ENCODE results near the gene GUCY2D.
"Not testable (repeated sequence)": the region's sequence is repeated elsewhere in the genome, so short reads cannot be mapped to it uniquely, and the experiment has no call there.

GUCY2D gene

GRCh38 chr17:8001976-8002720 lies at the start of gene GUCY2D:
TSS of gene GUCY2D (plus strand) at chr17:8002615. CDS start at chr17:8003048, 433 bp downstream.
- no peak for DNase-seq (ENCODE audit: low read depth, low spot score)

GRCh38 chr17:7953266-7953665 lies 49.1 kb upstream of the GUCY2D start:
- DNase-seq (ENCODE audit: low read depth, low spot score), result not testable (repeated sequence)

DNA sequence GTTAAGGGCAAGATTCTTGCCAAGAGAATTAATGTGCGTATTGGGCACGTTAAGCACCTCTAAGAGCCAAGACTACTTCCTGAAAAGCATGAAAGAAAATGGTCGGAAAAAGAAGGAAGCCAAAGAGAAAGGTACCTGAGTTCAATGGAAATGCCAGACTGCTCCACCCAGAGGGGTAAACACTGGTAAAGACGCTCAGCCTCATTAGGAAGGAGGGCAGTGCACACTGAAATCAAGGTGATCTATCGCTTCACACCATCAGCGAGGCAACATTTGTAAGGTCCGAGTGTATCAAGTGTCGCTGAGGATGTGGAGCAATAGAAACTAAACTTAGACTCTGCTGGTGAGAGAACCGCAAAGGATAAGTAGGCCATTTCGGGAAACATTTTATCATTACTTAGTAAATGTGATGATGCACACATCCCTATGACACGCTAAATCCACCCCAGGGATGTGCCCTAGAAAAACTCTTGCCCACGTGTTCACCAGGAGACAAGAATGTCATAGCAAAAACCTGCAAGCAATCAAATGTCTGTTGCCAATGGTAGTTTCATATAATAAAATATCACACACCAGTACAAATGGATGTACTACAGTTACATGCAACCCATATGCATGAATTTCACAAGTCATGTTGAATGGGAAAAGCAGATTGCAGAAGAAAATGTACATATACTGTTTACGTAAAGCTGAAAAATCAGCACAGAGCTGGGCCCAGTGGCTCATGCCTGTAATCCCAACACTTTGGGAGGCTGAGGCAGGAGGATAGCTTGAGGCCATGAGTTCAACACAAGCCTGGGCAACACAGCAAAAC lies 46.8 kb upstream of the GUCY2D start:
- DNase-seq (ENCODE audit: low read depth, low spot score), result no peak

- DNase-seq (ENCODE audit: low read depth, low spot score), result no peak
Observed at GRCh38 chr17:7956228-7956965, 46.0 kb upstream of the GUCY2D start.

DNA sequence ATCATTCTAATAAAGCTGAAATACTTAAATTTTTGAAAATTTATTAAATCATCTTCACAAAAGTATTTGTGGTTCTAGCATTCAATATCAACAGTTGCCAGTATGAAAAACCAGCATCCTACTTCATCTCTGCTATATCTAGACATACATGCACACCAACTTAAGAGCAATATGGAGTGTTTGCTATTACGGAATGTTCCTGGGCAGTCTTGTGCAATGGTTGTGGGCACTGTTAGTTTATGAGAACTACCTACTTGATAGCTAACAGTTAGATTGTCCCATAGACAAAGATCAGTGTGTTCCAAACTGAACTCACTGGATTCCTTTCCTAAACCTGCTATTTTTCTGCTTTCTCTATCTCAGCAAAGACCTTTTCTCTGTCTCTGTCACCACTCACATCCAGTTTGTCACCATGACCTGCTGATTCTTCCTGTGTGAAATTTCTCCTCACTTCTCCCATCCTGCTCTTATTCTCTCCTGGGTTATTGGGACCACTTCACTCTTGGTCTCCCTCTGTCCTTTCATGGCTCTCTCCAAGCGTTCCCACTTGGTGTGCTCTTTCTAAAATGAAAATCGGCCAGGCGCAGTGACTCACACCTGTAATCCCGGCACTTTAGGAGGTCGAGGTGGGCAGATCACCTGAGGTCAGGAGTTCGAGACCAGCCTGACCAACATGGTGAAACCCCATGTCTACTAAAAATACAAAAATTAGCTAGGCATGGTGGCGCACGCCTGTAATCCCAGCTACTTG lies 42.7 kb upstream of the GUCY2D start:
- DNase-seq (ENCODE audit: low read depth, low spot score), result no peak

- no peak for DNase-seq (ENCODE audit: low read depth, low spot score)
Observed at GRCh38 chr17:7961421-7961820, 41.0 kb upstream of the GUCY2D start.

- no peak for DNase-seq (ENCODE audit: low read depth, low spot score)
Observed at GRCh38 chr17:7967751-7968150, 34.7 kb upstream of the GUCY2D start.

- DNase-seq (ENCODE audit: low read depth, low spot score), result no peak
Observed at GRCh38 chr17:7969433-7969832, 33.0 kb upstream of the GUCY2D start.

DNA sequence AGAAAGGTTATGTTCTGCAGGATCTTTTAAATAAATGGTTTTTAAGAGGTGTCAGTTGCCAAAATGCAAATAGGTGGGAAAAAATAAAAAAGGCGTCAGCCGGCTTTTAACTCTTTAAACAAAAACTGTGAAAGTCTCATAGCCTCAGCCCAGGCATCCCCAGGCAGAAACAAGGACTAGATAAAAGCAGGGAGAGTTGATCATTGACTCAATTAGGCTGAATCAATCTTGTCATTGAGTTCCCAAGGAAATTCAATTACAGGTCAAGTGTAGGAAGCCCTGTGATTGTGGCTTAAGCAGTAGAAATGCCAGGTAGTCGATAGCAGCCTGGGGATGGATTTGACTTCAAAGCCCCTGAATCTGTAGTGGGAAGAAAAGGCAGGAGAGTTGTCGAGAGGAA lies 30.8 kb upstream of the GUCY2D start:
- DNase-seq (ENCODE audit: low read depth, low spot score), result no peak

GRCh38 chr17:7972131-7972785 lies 30.2 kb upstream of the GUCY2D start:
- DNase-seq (ENCODE audit: low read depth, low spot score), result no peak

GRCh38 chr17:7974638-7975131 lies 27.7 kb upstream of the GUCY2D start:
- no peak for DNase-seq (ENCODE audit: low read depth, low spot score)

DNA sequence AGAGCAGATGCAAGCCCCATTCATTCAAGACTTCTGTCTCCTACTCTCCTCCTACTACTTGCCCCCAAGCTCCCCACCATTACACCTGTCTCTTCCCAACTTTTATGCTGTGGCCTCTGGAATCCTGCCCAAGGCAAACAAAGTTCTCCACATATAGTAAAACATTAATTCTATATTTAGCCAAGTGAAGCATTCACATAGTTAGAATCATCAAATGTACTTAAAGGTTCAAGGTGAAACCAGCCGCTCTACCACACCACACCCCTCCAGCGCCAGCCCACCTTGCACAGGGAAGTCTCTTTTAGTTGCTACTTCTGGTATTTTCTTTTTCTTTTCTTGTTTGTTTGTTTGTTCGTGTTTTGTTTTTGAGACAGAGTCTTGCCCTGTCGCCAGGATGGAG lies 25.4 kb upstream of the GUCY2D start:
- DNase-seq (ENCODE audit: low read depth, low spot score), result no peak

DNA sequence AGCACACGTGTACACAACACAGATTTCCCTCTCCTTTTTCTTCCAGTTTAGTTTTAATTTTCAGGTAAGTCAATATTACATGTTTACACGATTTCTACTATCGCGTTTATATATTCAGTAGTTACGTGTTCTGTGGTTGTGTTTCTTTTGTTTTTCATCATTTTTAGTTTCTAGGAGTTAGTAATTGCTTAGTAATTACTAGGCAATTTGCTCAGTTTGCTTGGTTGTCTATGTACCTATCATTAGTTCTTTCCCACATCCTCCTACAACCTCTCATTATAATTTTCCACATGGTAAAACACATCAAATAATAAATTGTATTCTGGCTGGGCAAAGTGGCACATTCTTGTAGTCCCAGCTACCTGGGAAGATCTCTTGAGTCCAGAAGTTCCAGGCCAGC lies 24.6 kb upstream of the GUCY2D start:
- no peak for DNase-seq (ENCODE audit: low read depth, low spot score)

DNA sequence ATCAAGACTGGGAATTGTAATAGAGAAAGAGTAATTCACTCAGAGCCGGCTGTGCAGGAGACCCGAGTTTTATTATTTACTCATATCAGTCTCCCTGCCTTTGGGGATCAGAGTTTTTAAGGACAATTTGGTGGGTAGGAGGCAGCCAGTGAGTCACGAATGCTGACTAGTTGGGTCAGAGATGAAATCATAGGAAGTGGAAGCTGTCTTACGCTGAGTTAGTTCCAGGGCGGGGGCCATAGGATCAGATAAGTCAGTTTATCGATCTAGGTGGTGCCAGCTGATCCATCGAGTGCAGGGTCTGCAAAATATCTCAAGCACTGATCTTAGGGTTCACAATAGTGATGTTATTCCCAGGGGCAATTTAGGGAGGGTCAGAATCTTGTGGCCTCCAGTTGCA lies 20.2 kb upstream of the GUCY2D start:
- no peak for DNase-seq (ENCODE audit: low read depth, low spot score)

DNA sequence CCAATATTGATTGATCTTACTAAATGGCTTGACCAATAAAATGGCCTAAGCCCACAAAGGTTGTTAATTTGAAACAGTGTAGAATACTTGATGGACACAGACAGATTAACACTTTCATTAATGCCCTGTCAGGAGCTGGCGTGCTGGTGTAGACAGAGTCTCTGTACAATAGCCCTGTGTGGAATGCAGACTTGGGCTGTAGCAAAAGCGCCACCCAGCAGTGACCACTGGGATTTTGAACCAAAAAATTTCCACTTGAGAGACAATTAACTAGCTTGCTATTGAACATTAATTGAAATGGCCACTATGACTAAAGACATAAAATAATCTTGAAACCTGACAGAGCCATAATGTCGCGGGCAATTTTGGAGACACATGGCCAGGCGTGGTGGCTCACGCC lies 19.7 kb upstream of the GUCY2D start:
- DNase-seq (ENCODE audit: low read depth, low spot score), result no peak

DNA sequence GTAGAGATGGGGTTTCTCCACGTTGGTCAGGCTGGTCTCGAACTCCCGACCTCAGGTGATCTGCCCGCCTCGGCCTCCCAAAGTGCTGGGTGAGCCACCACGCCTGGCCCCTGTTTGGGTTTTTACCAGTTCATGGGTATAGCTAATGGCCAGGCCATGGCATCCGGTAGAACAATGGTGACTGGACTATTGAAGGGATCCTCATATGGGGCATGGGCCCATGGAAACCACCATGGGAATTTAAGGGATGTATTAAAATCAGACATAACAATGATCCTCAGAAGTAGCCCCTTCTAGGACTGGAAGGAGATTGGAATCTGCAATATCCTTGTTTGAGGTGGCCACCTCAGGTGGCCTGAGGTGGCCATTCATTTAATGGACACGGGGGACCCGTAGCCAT lies 17.5 kb upstream of the GUCY2D start:
- no peak for DNase-seq (ENCODE audit: low read depth, low spot score)

DNA sequence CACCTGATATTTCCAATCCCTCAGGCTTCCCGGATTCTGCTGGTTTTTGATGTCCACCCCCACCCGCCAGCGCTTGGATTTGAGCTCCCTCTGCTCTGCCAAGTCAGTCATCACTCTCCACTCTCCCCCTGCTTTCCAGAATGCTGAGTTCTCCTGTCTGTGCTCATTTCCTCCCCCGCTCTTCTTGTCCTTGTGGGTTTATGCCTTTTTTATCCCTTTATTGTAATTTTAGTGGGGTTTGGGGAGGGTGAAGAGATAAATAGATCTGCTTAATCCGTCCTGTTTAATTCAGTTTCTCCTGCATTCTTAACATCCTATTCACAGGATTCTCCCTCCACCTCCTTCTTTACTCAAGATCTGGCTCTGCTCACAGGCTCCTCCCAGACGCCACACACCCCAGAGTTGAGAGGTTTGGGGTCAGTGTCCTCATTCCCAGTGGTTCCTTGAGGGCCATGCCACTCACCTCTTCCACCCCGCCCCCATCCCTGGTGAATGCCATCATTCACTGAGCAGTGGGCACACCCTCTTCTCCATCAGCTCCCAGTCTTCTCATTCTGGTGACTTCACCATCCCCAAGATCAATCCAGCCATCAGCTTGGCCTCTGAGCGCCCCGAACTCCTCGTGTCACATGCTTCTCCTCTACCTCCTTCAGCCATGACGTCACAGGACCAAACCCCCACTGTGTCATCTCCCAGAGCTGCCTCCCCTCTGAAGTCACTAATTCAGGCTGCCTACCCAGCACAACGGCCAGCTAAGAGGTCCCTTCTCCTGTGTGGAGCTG lies 15.1 kb upstream of the GUCY2D start:
- no peak for DNase-seq (ENCODE audit: low read depth, low spot score)

- DNase-seq (ENCODE audit: low read depth, low spot score), result peak; percentile 43
Observed at GRCh38 chr17:7988750-7989178, 13.7 kb upstream of the GUCY2D start.

DNA sequence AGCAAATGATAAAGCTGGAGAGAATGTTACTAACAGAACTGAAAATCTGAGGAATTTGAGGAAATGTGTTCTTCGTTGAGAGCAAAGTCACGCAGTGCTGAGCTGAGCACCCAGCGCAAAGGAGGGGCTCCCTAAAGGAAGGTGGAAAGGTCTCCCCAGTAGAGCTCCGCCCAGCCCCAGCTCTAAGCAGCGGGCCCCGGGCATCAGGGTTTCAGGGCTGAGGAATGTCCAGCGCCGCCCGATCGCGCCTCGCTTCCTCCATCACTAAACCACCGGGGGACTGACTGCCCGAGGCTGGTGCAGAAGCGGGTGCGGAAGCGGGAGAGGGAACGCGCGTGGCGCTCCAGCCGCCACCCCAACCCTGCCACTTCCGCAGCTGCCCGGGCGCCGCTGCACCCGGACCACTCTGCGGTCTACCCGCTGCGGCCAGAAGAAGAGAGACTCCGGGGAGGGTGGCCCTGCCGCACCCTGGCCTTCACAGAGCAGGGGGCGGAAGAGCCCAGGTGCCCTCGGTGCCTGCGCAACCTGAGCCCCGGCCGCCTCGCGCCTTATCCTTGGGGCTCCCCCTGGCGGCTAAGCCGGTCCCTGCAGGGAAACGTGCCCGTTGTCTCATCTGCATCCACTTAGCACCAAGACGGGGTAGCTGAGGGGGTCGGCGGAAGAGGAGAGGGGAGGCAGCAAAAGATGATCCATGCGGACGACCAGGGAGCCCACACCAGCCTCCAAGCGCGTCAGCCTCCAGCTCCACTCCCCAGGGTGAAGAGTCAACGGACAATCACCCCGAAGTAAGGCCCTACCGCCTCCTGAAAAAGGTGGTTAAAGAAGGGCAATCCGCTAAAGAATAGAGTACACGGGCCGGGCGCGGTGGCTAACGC lies 12.4 kb upstream of the GUCY2D start:
- peak; percentile 91 for DNase-seq (ENCODE audit: low read depth, low spot score)
